ENCODE measurements around the gene CTBP2. TPM values are rescaled to one million over a fixed set of nuclear protein-coding genes. Genes with fewer than 3 reads are reported as not detected.
A peak's percentile ranks its signal among the peaks of the same experiment; 100 is the strongest.

CTBP2 gene
- total and polyA plus RNA-seq, 8 donors, result 71.2 to 90.0 (median 84.1) TPM

- Histone ChIP-seq H3K4me3 (no peak overlapping the region), H3K27me3 (no peaks in the 10 kb centered on the region), H3K4me1 (peaks cover 20 to 59% of the 10 kb centered on the region in 2 donors), H3K9me3 (no peaks in the 10 kb centered on the region), H3K36me3 (no peaks in the 10 kb centered on the region), H3K27ac (peak overlapping the region in 1 of 2 donors; percentile 2)
- ATAC-seq (peak; percentile 36), DNase-seq (no peak)
- TF ChIP-seq, protein P1, sequence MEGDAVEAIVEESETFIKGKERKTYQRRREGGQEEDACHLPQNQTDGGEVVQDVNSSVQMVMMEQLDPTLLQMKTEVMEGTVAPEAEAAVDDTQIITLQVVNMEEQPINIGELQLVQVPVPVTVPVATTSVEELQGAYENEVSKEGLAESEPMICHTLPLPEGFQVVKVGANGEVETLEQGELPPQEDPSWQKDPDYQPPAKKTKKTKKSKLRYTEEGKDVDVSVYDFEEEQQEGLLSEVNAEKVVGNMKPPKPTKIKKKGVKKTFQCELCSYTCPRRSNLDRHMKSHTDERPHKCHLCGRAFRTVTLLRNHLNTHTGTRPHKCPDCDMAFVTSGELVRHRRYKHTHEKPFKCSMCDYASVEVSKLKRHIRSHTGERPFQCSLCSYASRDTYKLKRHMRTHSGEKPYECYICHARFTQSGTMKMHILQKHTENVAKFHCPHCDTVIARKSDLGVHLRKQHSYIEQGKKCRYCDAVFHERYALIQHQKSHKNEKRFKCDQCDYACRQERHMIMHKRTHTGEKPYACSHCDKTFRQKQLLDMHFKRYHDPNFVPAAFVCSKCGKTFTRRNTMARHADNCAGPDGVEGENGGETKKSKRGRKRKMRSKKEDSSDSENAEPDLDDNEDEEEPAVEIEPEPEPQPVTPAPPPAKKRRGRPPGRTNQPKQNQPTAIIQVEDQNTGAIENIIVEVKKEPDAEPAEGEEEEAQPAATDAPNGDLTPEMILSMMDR (IDR thresholded peaks at IDR 0.05), result no peak
- intact Hi-C loops (cut with DNase I), result no loop called here
Measured at GRCh38 chr10:124942317-124943169, 217.8 kb downstream of the CTBP2 start.

DNA sequence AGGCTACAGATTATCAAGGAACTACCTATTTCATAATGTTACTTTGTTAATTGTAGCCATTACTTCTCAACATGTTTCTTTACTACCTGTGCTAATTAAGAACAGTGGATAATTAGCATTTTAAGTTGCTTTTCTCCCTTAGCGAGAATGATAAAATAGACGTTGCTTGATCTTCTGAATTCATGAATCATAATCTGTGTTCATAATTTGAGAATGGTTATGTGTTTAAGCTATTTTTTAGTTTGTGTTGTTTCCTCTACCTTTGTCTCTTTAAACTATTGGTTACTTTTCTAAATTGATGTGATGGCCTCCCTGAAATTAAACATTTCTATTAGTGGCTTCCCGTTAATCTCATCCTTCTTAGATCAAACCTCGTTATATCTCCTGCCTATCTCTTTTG lies 218.5 kb downstream of the CTBP2 start, which contains the start of gene ZRANB1:
TSS of gene ZRANB1 (plus strand) at position 301 of the 400 bp plus-strand sequence. CDS start 371 bp downstream, outside the sequence.
- Histone ChIP-seq H3K27ac (peak within 1 kb of the TSS in 1 of 2 donors; percentile 2), H3K4me3 (no peak within 1 kb of the TSS), H3K4me1 (peaks cover 20 to 53% of the 10 kb centered on the region in 2 donors), H3K36me3 (no peaks in the 10 kb centered on the region), H3K9me3 (no peaks in the 10 kb centered on the region), H3K27me3 (no peaks in the 10 kb centered on the region)
- TF ChIP-seq, protein P1 (IDR thresholded peaks at IDR 0.05), result no peak
- ATAC-seq (no peak), DNase-seq (no peak)
- intact Hi-C loops (cut with DNase I), result no loop called here

- H3K4me1 ChIP-seq, result peaks cover 13 to 32% of the 10 kb centered on the region in 2 donors
- DNase-seq, result no peak
- H3K27me3 ChIP-seq, result no peaks in the 10 kb centered on the region
- intact Hi-C loops (cut with DNase I), result no loop called here
- H3K4me3 ChIP-seq, result no peak overlapping the region
- no peaks in the 10 kb centered on the region for H3K9me3 ChIP-seq
- TF ChIP-seq, protein P1 (IDR thresholded peaks at IDR 0.05), result no peak
- H3K36me3 ChIP-seq, result no peaks in the 10 kb centered on the region
- H3K27ac ChIP-seq, result no peak overlapping the region
- ATAC-seq, result no peak
Measured at GRCh38 chr10:124939290-124939689, 221.1 kb downstream of the CTBP2 start.

DNA sequence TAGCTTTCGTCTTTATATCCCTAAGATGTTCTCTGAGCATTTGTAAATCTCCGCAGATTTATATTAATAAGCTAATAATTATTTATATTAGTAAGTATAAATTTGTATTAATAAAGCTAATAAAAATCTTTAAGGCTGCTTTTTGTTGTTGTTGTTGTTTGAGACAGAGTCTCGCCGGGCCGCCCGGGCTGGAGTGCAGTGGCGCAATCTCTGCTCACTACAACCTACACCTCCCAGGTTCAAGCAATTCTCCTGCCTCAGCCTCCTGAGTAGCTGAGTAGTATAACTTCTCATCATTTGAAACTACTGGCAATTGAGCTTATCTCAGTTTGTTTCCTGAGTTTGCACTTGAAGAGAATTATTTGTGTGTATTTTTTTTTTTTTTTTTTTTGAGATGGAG lies 223.6 kb downstream of the CTBP2 start:
- Histone ChIP-seq H3K27ac (no peak overlapping the region), H3K27me3 (no peaks in the 10 kb centered on the region), H3K4me3 (no peak overlapping the region), H3K4me1 (peaks cover 0 to 10% of the 10 kb centered on the region in 2 donors), H3K9me3 (no peaks in the 10 kb centered on the region), H3K36me3 (no peaks in the 10 kb centered on the region)
- no peak for DNase-seq
- ATAC-seq, result no peak
- intact Hi-C loops (cut with DNase I), result no loop called here
- TF ChIP-seq, protein P1 (IDR thresholded peaks at IDR 0.05), result no peak

GRCh38 chr10:124935946-124936345 lies 224.4 kb downstream of the CTBP2 start:
- intact Hi-C loops (cut with DNase I), result no loop called here
- Histone ChIP-seq H3K36me3 (no peaks in the 10 kb centered on the region), H3K27me3 (no peaks in the 10 kb centered on the region), H3K27ac (no peak overlapping the region), H3K9me3 (no peaks in the 10 kb centered on the region), H3K4me3 (no peak overlapping the region), H3K4me1 (peaks cover 0 to 5% of the 10 kb centered on the region in 2 donors)
- TF ChIP-seq, protein P1 (IDR thresholded peaks at IDR 0.05), result no peak
- ATAC-seq (no peak), DNase-seq (no peak)

All from left lung (tissue), 10 donors.